GM23248 (cell line): ENCODE results near the gene CASZ1. TPM values are rescaled to one million over a fixed set of nuclear protein-coding genes. Genes with fewer than 3 reads are reported as not detected.

Experiments
- DNase-seq: peaks from one replicate; pipeline ENCODE4 v3.0.0-alpha.2; 2015
- H2AFZ ChIP-seq: fragments of 200-600 bp; sonication (generic); 2 replicates; pipeline ENCODE4 v1.6.1; 2016; ENCODE audit warnings: antibody characterized with exemption
- H3F3A ChIP-seq: fragments of 200-600 bp; sonication (generic); 2 replicates; pipeline ENCODE4 v1.6.1; 2016; ENCODE audit warnings: mild to moderate bottlenecking, antibody characterized with exemption, mixed run types; ENCODE audit not compliant: insufficient read depth
- H3K27ac ChIP-seq: fragments of 200-600 bp; sonication (generic); 2 replicates; pipeline ENCODE4 v1.5.1; 2016; ENCODE audit warnings: mild to moderate bottlenecking
- H3K27me3 ChIP-seq: fragments of 200-600 bp; sonication (generic); replicated peaks from 2 replicates; pipeline ENCODE4 v1.6.1; 2016; ENCODE audit warnings: mild to moderate bottlenecking; ENCODE audit not compliant: insufficient read depth
- H3K36me3 ChIP-seq: fragments of 200-600 bp; sonication (generic); 2 replicates; pipeline ENCODE4 v1.6.1; 2016; ENCODE audit warnings: low read depth, mild to moderate bottlenecking
- H3K4me1 ChIP-seq: fragments of 200-600 bp; sonication (generic); 2 replicates; pipeline ENCODE4 v1.6.1; 2016; ENCODE audit warnings: mild to moderate bottlenecking; ENCODE audit not compliant: insufficient read depth
- H3K4me2 ChIP-seq: fragments of 200-600 bp; sonication (generic); one replicate; pipeline ENCODE4 v1.6.1; 2016; ENCODE audit warnings: mild to moderate bottlenecking; ENCODE audit not compliant: unreplicated experiment
- H3K4me3 ChIP-seq: fragments of 200-600 bp; sonication (generic); 2 replicates; pipeline ENCODE4 v1.5.1; 2016; ENCODE audit warnings: mild to moderate bottlenecking
- H3K79me2 ChIP-seq: fragments of 200-600 bp; sonication (generic); 2 replicates; pipeline ENCODE4 v1.6.1; 2016; ENCODE audit warnings: mild to moderate bottlenecking; ENCODE audit not compliant: insufficient read depth
- H3K9ac ChIP-seq: fragments of 200-600 bp; sonication (generic); 2 replicates; pipeline ENCODE4 v1.6.1; 2016; ENCODE audit warnings: mild to moderate bottlenecking
- H3K9me2 ChIP-seq: fragments of 200-600 bp; sonication (generic); 2 replicates; pipeline ENCODE4 v1.6.1; 2016; ENCODE audit warnings: mixed run types, mild to moderate bottlenecking, moderate library complexity; ENCODE audit not compliant: insufficient read depth
- H3K9me3 ChIP-seq: fragments of 200-600 bp; sonication (generic); one replicate; pipeline ENCODE4 v1.6.1; 2017; ENCODE audit warnings: low read depth
- H4K20me1 ChIP-seq: fragments of 200-600 bp; sonication (generic); 2 replicates; pipeline ENCODE4 v1.6.0; 2016; ENCODE audit not compliant: insufficient read depth
- EZH2 ChIP-seq: fragments of 200-600 bp; sonication (generic); IDR thresholded peaks from 2 replicates; pipeline ENCODE4 v1.6.1; 2018; ENCODE audit warnings: antibody characterized with exemption, mild to moderate bottlenecking; ENCODE audit not compliant: insufficient read depth, poor library complexity, severe bottlenecking
- EZH2phosphoT487 ChIP-seq: fragments of 200-600 bp; sonication (generic); IDR thresholded peaks from 2 replicates; pipeline ENCODE4 v1.6.1; 2018; ENCODE audit warnings: antibody characterized with exemption, moderate library complexity, mild to moderate bottlenecking, low read depth; ENCODE audit not compliant: insufficient read depth
- WGBS, 2 experiments: methylation state at CpG; one replicate each; pipeline ENCODE4 v1.1.6; 2015 to 2017; ENCODE audit warnings: low lambda C conversion rate in 2 of 2, low coverage in 1 of 2; ENCODE audit errors: missing lambda C conversion rate in 2 of 2; 5-methylcytosine and 5-hydroxymethylcytosine counted together
- in situ Hi-C: fragments of 300-500 bp; cut with MboI; formaldehyde crosslinking; loops from 2 replicates; pipeline ENCODE4 v1.15.0; 2020
- polyA plus RNA-seq: library from polyadenylated mRNA; unstranded; fragments of >200 nt; fragmentation: Nextera tagmentation; extraction: Ambion mirVana; gene quantifications from 2 replicates; pipeline ENCODE4 v1.2.1, GENCODE V29; 2016
- total RNA-seq: library from RNA; depleted of rRNA; stranded (reverse); fragments of >200 nt; shearing (Covaris generic); gene quantifications from 2 replicates; pipeline ENCODE4 v1.2.3, GENCODE V29; 2014

Gene CASZ1
- total and polyA plus RNA-seq, 2 experiments from 2014 or later, result 0.11 to 0.54 TPM

DNA sequence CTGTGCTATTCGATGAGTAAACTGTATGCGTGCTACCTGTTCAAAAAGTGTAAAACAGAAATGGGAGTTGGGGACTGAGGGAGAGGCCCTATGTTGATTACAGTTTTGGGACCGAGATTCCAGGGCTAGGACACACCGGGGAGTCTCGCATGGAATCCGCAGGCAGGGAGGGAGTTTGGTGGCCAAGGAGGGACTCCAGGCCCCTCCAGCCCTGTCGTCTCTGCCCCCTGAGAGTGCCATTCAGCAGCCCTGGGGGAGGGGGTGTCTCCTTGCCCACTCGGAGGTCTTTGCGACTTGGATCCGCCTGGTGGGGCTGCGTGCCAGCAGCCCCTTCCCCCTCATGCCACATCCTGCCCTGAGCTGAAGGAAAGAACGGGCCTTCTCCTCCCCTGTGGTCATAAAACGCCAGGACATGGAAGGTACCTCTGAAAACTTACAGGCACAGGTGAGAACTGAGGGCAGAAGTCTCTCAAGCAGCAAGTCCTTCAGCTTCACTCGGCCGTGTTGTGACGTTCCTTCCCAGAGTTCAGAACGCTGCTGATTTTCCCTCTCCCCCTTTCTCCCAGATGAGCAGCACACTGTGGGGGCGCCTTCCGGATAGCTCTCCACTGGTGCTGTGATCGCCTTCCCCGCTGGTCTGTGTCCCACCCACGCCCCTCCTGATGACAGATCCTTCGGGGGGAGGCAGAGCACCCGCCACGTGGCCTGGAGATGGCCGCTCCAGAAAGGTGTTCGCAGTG, 180.3 kb downstream of the CASZ1 start:
- WGBS, 2 experiments, result 88 to 92% methylated on average over 26 to 27 of the region's 27 CpGs
- Histone ChIP-seq H4K20me1 (no peaks in the 10 kb centered on the region), H3K27me3 (no peaks in the 10 kb centered on the region), H3K9me3 (no peaks in the 10 kb centered on the region), H3F3A (no peaks in the 10 kb centered on the region), H3K4me3 (no peak overlapping the region), H3K4me1 (no peaks in the 10 kb centered on the region), H3K36me3 (no peaks in the 10 kb centered on the region), H3K27ac (no peak overlapping the region), H3K9ac (no peak overlapping the region), H3K4me2 (no peak overlapping the region), H3K79me2 (no peaks in the 10 kb centered on the region), H2AFZ (no peak overlapping the region), H3K9me2 (no peaks in the 10 kb centered on the region)
- DNase-seq, result no peak
- TF ChIP-seq EZH2phosphoT487 (no peak), EZH2 (no peak)
- in situ Hi-C loops, result no loop called here

DNA sequence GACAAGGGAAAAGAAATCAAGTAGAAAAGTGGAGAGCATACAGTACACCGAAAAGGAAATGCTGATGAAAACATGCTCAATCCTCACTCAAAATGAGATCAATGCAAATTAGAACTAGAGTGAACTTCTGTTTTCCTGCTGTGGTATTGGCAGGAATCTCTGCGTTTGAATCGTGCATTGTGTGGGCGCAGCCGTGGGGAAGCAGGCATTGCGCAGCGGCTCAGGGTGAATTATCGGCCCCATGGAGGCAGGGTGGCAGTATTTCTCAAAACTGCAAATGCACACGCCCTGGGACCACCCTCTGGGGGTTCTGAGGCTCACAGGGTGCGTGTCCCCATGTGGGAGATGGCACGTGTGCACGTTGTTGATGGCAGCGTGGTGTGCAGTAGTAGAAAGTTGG, 181.1 kb downstream of the CASZ1 start:
- H2AFZ ChIP-seq, result no peak overlapping the region
- DNase-seq, result no peak
- H3K79me2 ChIP-seq, result no peaks in the 10 kb centered on the region
- no peak overlapping the region for H3K4me3 ChIP-seq
- no peak overlapping the region for H3K4me2 ChIP-seq
- WGBS, 2 experiments, result 94 to 98% methylated on average over 13 of the region's 13 CpGs
- no peaks in the 10 kb centered on the region for H3K9me3 ChIP-seq
- in situ Hi-C loops, result no loop called here
- no peaks in the 10 kb centered on the region for H3K36me3 ChIP-seq
- H4K20me1 ChIP-seq, result no peaks in the 10 kb centered on the region
- no peak overlapping the region for H3K27ac ChIP-seq
- H3K4me1 ChIP-seq, result no peaks in the 10 kb centered on the region
- H3K9ac ChIP-seq, result no peak overlapping the region
- H3K9me2 ChIP-seq, result no peaks in the 10 kb centered on the region
- no peaks in the 10 kb centered on the region for H3F3A ChIP-seq
- H3K27me3 ChIP-seq, result no peaks in the 10 kb centered on the region
- TF ChIP-seq EZH2phosphoT487 (no peak), EZH2 (no peak)

DNA sequence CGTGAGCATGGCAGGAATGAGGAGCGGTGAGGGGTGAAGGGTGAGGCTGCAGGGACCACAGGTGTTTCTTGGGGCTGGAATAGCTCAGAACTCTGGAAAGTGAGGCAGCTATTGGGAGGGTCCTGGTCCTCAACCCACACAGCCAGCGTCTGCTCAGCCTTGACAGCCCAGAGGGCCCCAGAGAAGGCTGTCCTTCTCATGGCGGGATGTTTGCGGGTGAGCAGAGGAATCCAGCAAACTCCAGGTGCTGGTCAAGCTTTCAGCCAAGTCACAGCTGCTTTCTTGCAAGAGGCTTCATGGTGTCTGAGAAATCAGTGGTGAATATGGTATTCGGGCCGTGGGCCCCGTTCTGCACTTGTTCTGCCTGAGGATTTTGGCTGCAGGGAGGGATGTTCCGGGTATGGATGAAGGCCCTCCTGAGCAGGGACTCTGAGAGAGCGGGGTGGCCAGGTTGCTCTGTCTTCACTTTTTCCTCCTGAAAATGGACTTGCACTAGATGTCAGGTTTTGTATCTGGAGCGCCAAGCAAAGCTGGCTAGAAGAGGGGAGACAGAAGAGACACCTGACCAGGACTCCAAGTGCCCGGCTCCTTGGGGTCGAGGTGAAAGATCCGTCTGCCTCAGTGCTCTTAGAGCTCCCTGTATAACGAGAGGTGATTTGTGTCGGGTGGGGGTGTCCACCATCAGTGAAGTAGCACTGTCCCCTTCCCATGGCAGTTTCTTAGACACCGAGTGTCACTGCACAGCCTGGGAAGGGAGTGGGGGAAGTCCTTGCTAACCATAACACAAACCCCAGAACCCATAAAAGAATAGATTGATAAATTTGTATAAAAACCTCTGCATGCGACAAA, 181.8 kb downstream of the CASZ1 start:
- Histone ChIP-seq H3K4me3 (no peak overlapping the region), H3K27ac (no peak overlapping the region), H2AFZ (no peak overlapping the region), H3K9ac (no peak overlapping the region), H4K20me1 (no peaks in the 10 kb centered on the region), H3K27me3 (no peaks in the 10 kb centered on the region), H3K36me3 (no peaks in the 10 kb centered on the region), H3K9me2 (no peaks in the 10 kb centered on the region), H3K79me2 (no peaks in the 10 kb centered on the region), H3K4me1 (no peaks in the 10 kb centered on the region), H3K4me2 (no peak overlapping the region), H3K9me3 (no peaks in the 10 kb centered on the region), H3F3A (no peaks in the 10 kb centered on the region)
- DNase-seq, result no peak
- TF ChIP-seq EZH2, result no peak
- no peak for TF ChIP-seq EZH2phosphoT487
- in situ Hi-C loops, result no loop called here
- 97 to 98% methylated on average over 18 of the region's 18 CpGs for WGBS, 2 experiments

DNA sequence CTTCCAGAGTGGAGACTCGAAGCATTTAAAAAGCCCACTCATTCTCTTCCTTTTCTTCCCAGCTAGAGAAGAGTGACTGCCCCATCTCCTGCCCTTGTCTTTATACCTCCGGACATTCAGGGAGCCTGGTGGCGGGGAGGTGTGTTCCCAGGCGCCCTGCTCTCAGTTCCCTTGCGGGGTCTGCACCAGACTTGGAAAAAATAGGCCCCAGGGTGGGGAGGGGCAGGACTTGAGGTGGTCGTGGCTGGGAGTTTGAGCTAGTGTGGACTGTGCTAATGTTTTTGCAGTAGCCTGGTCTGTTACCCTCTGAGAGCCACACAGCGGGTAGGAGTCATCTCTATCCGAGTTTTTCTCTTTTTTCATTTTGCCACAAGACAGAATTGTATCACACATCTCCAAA, 182.6 kb downstream of the CASZ1 start:
- H3K9me2 ChIP-seq, result no peaks in the 10 kb centered on the region
- no peak overlapping the region for H3K4me2 ChIP-seq
- H3K27ac ChIP-seq, result no peak overlapping the region
- H3K4me3 ChIP-seq, result no peak overlapping the region
- in situ Hi-C loops, result no loop called here
- DNase-seq, result no peak
- H3K9me3 ChIP-seq, result no peaks in the 10 kb centered on the region
- no peaks in the 10 kb centered on the region for H4K20me1 ChIP-seq
- no peaks in the 10 kb centered on the region for H3K27me3 ChIP-seq
- no peaks in the 10 kb centered on the region for H3K36me3 ChIP-seq
- H3K4me1 ChIP-seq, result no peaks in the 10 kb centered on the region
- no peaks in the 10 kb centered on the region for H3F3A ChIP-seq
- no peak overlapping the region for H2AFZ ChIP-seq
- no peak overlapping the region for H3K9ac ChIP-seq
- no peak for TF ChIP-seq EZH2
- no peak for TF ChIP-seq EZH2phosphoT487
- H3K79me2 ChIP-seq, result no peaks in the 10 kb centered on the region
- 96% methylated on average over 8 of the region's 8 CpGs for WGBS, 2 experiments
